Measurements from ENCODE around the gene RASGEF1B.

GRCh38 chr4:81424816-81425755, 46.6 kb downstream of the RASGEF1B start:
- no peak for TF ChIP-seq CTCF (conservative IDR thresholded peaks at IDR 0.05; ENCODE audit: low read depth, low read length)
- TF ChIP-seq POLR2A (IDR thresholded peaks at IDR 0.05; ENCODE audit: low read depth, low read length) = no peak

All from IMR-90 (cell line).